ENCODE results near the gene AGBL1. TPM values are rescaled to one million over a fixed set of nuclear protein-coding genes. Genes with fewer than 3 reads are reported as not detected.

Gene AGBL1
- total RNA-seq, 2 donors from 2014 or later, result not detected

DNA sequence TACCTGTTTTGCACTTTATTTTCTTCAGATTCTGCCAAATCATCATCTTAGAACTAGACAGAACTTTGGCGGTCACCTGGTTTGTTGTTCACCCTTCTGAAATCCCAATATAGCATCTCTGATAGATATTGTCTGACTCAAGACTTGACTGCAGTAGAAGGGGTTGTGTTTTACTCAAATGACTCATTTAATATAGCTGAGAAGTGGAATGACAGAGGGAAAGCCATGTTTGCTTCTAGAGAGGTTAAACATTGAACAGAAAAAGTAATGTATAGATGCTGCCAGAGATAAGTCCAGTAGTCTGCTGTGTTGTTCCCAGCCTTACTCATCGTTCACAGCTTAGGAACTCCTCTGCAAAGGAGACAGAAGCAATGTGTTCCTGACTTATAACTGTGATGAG is 402.0 kb downstream of the AGBL1 start:
- no peak overlapping the region for H3K4me3 ChIP-seq
- TF ChIP-seq, protein P1, sequence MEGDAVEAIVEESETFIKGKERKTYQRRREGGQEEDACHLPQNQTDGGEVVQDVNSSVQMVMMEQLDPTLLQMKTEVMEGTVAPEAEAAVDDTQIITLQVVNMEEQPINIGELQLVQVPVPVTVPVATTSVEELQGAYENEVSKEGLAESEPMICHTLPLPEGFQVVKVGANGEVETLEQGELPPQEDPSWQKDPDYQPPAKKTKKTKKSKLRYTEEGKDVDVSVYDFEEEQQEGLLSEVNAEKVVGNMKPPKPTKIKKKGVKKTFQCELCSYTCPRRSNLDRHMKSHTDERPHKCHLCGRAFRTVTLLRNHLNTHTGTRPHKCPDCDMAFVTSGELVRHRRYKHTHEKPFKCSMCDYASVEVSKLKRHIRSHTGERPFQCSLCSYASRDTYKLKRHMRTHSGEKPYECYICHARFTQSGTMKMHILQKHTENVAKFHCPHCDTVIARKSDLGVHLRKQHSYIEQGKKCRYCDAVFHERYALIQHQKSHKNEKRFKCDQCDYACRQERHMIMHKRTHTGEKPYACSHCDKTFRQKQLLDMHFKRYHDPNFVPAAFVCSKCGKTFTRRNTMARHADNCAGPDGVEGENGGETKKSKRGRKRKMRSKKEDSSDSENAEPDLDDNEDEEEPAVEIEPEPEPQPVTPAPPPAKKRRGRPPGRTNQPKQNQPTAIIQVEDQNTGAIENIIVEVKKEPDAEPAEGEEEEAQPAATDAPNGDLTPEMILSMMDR (IDR thresholded peaks at IDR 0.05), result no peak
- H3K4me1 ChIP-seq, result no peaks in the 10 kb centered on the region
- no peak overlapping the region for H3K27ac ChIP-seq
- no peaks in the 10 kb centered on the region for H3K27me3 ChIP-seq
- no peak for DNase-seq (ENCODE audit: low spot score)
- H3K36me3 ChIP-seq, result no peaks in the 10 kb centered on the region
- no peaks in the 10 kb centered on the region for H3K9me3 ChIP-seq

DNA sequence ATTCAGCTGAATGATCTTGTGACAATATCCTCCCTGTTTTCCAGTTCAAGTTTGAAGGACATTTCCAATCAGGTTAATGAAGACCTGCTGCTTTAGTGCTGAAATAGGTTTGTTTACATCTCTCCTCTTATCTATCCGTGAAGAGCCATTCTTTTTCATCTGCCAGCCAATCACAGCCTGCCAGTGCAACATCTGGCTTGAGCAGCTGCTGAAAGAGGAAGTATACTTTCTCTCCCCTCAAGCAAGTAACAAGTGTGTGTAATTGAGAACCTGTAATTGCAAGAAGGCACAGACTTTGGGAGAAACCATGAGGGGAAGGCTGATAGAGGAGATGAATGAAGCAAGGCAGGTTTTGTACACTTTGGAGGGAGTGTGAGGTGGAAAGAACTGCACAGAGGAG is 404.3 kb downstream of the AGBL1 start:
- no peaks in the 10 kb centered on the region for H3K4me1 ChIP-seq
- no peaks in the 10 kb centered on the region for H3K9me3 ChIP-seq
- H3K36me3 ChIP-seq, result no peaks in the 10 kb centered on the region
- H3K27me3 ChIP-seq, result no peaks in the 10 kb centered on the region
- DNase-seq (ENCODE audit: low spot score), result no peak
- H3K4me3 ChIP-seq, result no peak overlapping the region
- TF ChIP-seq, protein P1 (IDR thresholded peaks at IDR 0.05), result no peak
- no peak overlapping the region for H3K27ac ChIP-seq

DNA sequence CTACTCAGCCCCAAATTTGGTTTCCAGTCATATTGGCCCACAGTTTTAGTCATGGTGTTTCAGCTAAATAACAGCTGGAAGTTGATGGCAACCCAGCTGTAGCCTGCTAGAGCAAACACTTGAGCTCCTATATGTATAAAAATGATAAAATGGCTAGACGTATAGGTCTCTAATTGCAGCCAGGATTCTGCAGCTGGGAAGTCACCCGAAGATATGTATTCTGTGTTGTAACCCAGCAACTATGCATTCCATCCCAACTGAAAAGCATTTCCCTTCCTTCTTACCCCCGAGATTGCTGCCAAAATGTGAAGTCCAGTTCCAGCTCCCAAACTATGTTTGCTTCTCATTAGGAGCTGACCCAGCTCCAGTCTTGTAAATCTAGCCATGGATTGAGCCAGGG is 408.4 kb downstream of the AGBL1 start:
- H3K27ac ChIP-seq, result no peak overlapping the region
- no peaks in the 10 kb centered on the region for H3K9me3 ChIP-seq
- TF ChIP-seq, protein P1 (IDR thresholded peaks at IDR 0.05), result no peak
- no peak for DNase-seq (ENCODE audit: low spot score)
- no peaks in the 10 kb centered on the region for H3K27me3 ChIP-seq
- H3K36me3 ChIP-seq, result no peaks in the 10 kb centered on the region
- H3K4me3 ChIP-seq, result no peak overlapping the region
- H3K4me1 ChIP-seq, result no peaks in the 10 kb centered on the region

DNA sequence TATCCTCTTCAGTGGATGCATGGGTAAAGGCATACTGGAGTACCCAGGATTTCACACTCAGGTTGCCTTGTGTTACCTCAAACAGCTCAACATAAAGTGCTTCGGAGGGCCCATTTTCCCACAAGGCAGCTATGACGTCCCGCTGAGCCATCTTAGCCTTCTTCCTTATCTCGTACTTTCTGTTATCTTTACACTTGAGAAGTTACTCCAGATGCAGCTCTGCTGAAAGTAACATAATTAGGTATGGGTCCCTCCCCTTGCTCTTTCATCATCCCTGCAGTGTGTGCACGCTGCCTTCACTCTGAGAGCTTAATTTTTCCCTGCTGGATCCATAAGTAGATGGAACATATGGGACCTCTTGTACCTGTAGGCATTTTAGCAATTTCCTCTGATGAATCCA is 410.3 kb downstream of the AGBL1 start:
- no peak for DNase-seq (ENCODE audit: low spot score)
- Histone ChIP-seq H3K9me3 (no peaks in the 10 kb centered on the region), H3K36me3 (no peaks in the 10 kb centered on the region), H3K27me3 (no peaks in the 10 kb centered on the region), H3K4me1 (no peaks in the 10 kb centered on the region), H3K27ac (no peak overlapping the region), H3K4me3 (no peak overlapping the region)
- TF ChIP-seq, protein P1 (IDR thresholded peaks at IDR 0.05), result no peak

DNA sequence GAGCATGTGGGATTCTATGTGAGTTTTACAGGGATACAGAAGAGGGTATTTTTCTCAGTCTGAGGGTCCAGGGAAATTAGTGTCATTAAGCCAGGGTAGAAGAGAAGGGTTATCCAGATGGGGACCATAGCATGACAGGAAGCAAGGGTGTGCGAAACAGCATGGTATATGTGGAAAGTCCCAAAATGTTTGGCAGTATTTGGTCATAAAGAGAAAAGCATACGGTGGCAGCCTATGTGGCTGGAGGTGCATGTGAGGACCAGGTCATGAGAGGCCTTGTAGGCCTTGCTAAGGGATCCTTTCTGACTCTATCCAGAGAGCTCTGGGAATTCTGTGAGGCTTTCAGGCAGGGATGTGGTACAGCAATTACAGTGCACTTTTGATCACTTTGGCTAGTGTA is 411.4 kb downstream of the AGBL1 start:
- TF ChIP-seq, protein P1 (IDR thresholded peaks at IDR 0.05), result no peak
- Histone ChIP-seq H3K4me3 (no peak overlapping the region), H3K27ac (no peak overlapping the region), H3K4me1 (no peaks in the 10 kb centered on the region), H3K9me3 (no peaks in the 10 kb centered on the region), H3K36me3 (no peaks in the 10 kb centered on the region), H3K27me3 (no peaks in the 10 kb centered on the region)
- DNase-seq (ENCODE audit: low spot score), result no peak

DNA sequence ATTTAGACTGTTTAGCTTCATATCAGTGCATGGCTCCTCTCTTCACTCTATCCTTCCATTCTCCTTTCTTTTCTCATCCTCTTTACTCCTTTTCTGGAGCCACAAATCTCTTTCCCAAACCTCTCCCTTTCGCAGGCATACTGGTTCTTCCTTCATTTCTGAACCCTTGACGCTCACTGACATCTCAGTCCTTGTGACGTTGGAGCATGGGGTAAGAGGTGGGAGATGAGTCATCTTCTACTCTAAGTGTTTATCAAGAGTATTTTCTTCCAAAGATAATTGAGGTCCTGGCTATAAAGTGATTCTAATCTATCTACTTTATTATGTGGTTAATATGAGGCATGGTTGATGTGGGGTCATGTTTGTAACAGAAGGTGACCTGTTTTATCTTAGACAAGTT is 414.2 kb downstream of the AGBL1 start:
- no peaks in the 10 kb centered on the region for H3K27me3 ChIP-seq
- TF ChIP-seq, protein P1 (IDR thresholded peaks at IDR 0.05), result no peak
- H3K4me3 ChIP-seq, result no peak overlapping the region

More for the DNA sequence above, 414.2 kb downstream of the AGBL1 start:
- Histone ChIP-seq H3K36me3 (no peaks in the 10 kb centered on the region), H3K9me3 (no peaks in the 10 kb centered on the region), H3K4me1 (no peaks in the 10 kb centered on the region), H3K27ac (no peak overlapping the region)
- DNase-seq (ENCODE audit: low spot score), result no peak

All from right atrium auricular region (tissue), 2 donors.